Esophagus squamous epithelium (tissue), 4 donors: ENCODE measurements around the gene UNC13D.

ENCODE experiments used
- CTCF ChIP-seq, 6 experiments: fragments of 450-650 bp in 4 of 6; fragments of 200-600 bp in 2 of 6; sonication (generic) in 2 of 6; IDR thresholded peaks; one replicate each; pipeline ENCODE4 v1.5.1; 2016 to 2019; ENCODE audit warnings: antibody characterized with exemption in 6 of 6, mild to moderate bottlenecking in 4 of 6, moderate library complexity in 4 of 6
- POLR2A ChIP-seq, 4 donors: fragments of 450-650 bp; IDR thresholded peaks; one replicate each; pipeline ENCODE4 v1.6.1; 2017; ENCODE audit warnings: antibody characterized with exemption in 4 of 4, mild to moderate bottlenecking in 4 of 4, moderate library complexity in 3 of 4

- TF ChIP-seq POLR2A (IDR thresholded peaks at IDR 0.05), result peak in 1 of 4 donors; percentile 16
- TF ChIP-seq CTCF (IDR thresholded peaks at IDR 0.05), result no peak
Observed at GRCh38 chr17:75828741-75829140, 15.5 kb downstream of the UNC13D start.
